ENCODE measurements around the gene MDP1.

DNA sequence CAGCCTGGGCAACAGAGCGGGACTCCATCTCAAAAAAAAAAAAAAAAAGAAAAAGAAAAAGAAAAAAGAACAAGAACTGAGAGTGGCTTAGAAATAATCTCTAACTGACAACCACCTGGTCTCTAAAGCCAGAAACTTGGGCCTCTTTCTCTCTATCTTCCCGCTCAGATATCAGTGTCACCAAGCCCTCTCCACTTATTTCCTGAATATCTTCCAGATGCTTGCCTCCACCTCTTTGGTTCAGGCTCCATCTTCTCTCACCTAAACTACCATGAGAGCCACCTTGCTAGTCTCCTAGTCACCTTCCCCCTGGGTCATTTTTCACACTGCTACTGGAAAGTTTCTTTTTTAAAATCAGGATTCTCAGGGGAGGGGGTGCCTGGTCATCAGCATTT lies 18.8 kb downstream of the MDP1 start:
- TF ChIP-seq POLR2A (IDR thresholded peaks at IDR 0.05; ENCODE audit: low read depth, low read length) (no peak), YBX1 (IDR thresholded peaks at IDR 0.05) (no peak), JUND (IDR thresholded peaks at IDR 0.05; ENCODE audit: low read depth, low read length) (no peak)
- TF ChIP-seq, protein P1, sequence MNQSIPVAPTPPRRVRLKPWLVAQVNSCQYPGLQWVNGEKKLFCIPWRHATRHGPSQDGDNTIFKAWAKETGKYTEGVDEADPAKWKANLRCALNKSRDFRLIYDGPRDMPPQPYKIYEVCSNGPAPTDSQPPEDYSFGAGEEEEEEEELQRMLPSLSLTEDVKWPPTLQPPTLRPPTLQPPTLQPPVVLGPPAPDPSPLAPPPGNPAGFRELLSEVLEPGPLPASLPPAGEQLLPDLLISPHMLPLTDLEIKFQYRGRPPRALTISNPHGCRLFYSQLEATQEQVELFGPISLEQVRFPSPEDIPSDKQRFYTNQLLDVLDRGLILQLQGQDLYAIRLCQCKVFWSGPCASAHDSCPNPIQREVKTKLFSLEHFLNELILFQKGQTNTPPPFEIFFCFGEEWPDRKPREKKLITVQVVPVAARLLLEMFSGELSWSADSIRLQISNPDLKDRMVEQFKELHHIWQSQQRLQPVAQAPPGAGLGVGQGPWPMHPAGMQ (IDR thresholded peaks at IDR 0.05; ENCODE audit: borderline replicate concordance) = no peak

All from GM12878 (cell line).